GM21723 (cell line): ENCODE data around the gene HIC1.
A peak's percentile ranks its signal among the peaks of the same experiment; 100 is the strongest.

Source experiments
- ATAC-seq: cut with Tn5 transposase; IDR thresholded peaks from one replicate; pipeline ENCODE4 v1.9.1; 2021; ENCODE audit warnings: mild to moderate bottlenecking, moderate library complexity; ENCODE audit not compliant: unreplicated experiment

The HIC1 gene

DNA sequence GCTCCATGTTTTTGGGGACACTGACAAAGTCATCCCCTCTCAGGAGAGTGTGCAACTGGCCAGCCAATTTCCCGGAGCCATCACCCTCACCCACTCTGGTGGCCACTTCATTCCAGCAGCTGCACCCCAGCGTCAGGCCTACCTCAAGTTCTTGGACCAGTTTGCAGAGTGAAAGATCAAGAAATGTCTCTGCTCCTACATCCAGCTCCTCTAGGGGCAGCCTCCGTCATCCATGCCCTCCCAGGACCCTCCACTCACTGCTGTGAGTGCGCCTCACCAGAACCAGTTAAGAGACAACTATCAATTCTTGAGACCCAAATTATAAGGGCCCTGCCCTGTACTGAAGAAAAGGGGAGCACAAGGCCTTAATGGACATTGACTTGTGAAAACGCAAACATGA lies 12.0 kb upstream of the HIC1 start:
- no peak for ATAC-seq

- no peak for ATAC-seq
Observed at GRCh38 chr17:2043785-2044184, 11.1 kb upstream of the HIC1 start.

DNA sequence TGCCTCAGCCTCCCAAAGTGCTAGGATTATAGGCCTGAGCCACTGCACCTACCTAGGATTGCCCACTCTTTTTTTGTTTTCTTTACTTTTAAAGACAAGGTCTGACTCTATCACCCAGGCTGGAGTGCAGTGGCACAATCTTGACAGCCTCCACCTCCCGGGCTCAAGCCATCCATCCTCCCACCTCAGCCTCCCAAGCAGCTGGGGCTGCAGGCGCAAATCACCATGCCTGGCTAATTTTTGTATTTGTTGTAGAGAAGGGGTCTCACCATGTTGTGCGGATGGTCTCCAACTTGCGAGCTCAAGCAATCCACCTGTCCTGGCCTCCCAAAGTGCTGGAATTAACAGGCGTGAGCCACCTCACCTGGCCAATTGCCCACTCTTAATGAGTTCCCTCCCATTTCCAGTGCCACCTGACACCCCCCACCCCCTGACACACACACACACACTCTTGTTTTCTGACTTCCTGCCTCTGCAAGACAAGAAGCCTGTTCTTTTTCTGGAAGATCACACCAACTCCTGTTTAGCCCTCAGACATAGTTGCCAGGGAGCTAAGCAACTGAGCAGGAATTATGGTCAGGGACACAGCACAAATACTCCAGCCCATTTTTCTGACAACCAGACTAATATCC lies 10.5 kb upstream of the HIC1 start:
- ATAC-seq = no peak

DNA sequence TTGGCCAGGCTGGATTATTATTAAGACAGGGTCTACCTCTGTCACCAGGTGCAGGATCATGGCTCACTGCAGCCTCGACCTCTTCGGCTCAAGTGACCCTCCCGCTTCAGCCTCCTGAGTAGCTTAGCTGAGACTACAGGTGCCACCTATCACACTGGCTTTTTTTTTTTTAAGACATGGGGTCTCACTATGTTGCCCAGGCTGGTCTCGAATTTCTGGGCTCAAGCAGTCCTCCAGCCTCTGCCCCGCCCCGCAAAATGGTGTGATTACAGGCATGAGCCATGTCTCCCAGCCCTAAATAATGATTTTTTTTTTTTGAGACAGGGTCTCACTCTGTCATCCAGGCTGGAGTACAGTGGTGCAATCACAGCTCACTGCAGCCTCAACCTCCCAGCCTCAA lies 7.3 kb upstream of the HIC1 start:
- no peak for ATAC-seq

- no peak for ATAC-seq
Observed at GRCh38 chr17:2048805-2049204, 6.1 kb upstream of the HIC1 start.

GRCh38 chr17:2049333-2050299 lies 5.3 kb upstream of the HIC1 start:
- peak; percentile 43 for ATAC-seq

DNA sequence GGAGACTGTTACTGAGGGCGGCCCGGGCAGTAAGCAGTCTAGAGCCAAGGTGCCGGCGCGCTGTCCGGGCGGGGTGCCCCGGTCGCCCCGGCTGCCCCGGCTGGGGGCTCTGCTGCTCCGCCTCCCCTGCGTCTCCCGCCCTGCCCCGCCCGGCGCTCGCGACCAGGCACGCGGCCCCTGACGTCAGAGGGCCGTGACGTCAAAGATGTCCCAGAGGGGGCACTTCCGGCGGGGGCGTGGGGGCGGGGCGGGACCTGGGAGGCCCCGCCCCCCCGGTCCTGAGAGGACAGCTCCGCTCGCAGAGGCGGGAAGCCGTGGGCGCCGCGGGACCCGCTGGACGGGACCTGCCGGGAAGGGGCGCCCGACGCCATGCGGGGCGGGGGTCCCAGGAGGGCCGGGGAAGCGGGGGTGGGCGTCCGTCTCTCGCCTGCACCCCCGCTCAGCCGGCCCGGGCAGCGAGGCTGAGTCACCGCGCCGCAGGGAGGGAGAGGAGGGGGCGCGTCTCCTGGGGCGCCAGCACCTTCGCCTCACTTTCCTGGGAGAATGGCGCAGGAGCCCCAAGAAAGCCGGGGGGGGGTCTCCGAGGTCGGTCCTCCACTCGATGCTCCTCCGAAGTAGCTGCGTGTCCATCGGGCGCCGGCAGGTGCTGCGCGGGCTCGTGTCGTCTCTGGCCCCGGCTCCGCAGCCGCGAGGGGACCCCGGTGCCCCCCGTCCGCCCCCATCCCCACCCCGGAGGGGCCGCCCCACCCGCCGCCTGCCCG lies 4.4 kb upstream of the HIC1 start:
- ATAC-seq = peak; percentile 6

GRCh38 chr17:2051061-2051932 lies 3.6 kb upstream of the HIC1 start:
- ATAC-seq = no peak

DNA sequence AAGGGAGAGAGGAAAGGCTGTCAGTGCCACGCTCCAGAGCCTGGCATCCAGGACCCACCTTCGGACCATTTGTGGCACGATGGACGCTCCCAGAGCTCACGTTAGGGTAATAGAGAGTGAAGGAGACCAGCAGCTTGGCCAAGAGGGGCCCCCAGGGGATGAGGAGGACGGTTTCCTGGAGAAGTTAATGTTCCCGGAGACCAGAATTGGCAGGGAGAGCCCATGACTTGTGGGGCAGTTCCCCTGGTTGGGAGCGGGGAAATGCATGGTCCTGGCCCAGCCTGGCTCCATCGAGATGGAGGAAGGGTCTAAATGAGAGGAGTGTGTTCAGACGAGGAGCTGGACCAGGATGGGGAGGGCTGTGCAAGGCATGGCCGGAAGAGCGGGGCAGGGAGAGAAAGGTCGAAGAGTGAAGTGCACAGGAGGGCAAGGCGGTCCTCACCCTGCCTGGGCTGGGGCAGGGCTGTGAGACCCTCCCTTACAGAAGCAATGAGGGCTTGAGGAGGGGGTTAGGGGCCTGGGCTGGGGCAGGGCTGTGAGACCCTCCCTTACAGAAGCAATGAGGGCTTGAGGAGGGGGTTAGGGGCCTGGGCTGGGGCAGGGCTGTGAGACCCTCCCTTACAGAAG lies 2.9 kb upstream of the HIC1 start:
- ATAC-seq = no peak

GRCh38 chr17:2053380-2054261 lies 1.3 kb upstream of the HIC1 start:
- ATAC-seq = no peak

DNA sequence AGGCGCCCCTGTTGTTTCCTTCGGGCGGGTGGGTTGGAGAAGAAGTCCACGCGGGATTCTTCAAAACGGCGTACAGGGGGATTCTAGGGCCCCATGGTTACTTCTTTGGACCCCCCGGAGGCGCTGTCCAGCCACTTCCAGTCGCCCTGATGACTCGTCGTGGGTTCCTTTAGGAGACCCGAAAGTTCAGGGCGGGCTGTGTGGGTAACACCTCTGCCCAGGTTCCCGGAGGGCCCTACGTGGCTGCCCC lies 716 bp upstream of the HIC1 start:
- ATAC-seq = no peak

DNA sequence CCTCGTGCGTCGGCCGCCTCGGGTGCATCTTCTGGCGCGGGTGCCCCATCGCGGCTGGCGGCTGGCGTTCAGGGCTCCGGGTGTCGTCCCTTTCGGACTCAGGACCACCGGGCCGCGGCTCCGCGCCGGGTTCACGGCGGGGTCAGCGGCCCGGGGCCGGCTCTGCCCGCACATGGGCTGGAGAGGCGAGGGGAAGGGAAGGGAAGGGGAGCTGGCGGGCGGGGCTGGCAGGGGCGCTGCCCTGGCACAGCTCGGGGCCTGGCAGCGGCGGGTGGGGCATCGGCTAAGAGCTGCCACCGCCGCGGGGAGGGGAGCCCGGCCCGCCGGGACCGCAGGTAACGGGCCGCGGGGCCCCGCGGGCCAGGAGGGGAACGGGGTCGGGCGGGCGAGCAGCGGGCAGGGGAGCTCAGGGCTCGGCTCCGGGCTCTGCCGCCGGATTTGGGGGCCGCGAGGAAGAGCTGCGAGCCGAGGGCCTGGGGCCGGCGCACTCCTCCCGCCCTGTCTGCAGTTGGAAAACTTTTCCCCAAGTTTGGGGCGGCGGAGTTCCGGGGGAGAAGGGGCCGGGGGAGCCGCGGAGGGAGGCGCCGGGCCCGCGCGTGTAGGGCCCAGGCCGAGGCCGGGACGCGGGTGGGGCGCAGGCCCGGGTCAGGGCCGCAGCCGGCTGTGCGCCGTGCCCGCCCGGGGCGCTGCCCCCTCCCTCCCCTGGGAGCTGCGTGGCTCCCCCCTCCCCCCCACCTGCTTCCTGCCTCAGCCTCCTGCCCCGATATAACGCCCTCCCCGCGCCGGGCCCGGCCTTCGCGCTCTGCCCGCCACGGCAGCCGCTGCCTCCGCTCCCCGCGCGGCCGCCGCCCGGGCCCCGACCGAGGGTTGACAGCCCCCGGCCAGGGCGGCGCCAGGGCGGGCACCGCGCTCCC lies 646 bp downstream of the HIC1 start:
- ATAC-seq = no peak

DNA sequence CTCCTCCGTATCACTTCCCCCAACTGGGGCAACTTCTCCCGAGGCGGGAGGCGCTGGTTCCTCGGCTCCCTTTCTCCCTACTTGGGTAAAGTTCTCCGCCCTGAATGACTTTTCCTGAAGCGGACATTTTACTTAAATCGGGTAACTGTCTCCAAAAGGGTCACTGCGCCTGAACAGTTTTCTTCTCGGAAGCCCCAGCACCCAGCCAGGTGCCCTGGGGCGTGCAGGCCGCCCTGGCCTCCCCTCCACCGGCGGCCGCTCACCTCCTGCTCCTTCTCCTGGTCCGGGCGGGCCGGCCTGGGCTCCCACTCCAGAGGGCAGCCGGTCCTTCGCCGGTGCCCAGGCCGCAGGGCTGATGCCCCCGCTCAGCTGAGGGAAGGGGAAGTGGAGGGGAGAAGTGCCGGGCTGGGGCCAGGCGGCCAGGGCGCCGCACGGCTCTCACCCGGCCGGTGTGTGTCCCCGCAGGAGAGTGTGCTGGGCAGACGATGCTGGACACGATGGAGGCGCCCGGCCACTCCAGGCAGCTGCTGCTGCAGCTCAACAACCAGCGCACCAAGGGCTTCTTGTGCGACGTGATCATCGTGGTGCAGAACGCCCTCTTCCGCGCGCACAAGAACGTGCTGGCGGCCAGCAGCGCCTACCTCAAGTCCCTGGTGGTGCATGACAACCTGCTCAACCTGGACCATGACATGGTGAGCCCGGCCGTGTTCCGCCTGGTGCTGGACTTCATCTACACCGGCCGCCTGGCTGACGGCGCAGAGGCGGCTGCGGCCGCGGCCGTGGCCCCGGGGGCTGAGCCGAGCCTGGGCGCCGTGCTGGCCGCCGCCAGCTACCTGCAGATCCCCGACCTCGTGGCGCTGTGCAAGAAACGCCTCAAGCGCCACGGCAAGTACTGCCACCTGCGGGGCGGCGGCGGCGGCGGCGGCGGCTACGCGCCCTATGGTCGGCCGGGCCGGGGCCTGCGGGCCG lies 1.6 kb downstream of the HIC1 start:
- ATAC-seq = no peak

DNA sequence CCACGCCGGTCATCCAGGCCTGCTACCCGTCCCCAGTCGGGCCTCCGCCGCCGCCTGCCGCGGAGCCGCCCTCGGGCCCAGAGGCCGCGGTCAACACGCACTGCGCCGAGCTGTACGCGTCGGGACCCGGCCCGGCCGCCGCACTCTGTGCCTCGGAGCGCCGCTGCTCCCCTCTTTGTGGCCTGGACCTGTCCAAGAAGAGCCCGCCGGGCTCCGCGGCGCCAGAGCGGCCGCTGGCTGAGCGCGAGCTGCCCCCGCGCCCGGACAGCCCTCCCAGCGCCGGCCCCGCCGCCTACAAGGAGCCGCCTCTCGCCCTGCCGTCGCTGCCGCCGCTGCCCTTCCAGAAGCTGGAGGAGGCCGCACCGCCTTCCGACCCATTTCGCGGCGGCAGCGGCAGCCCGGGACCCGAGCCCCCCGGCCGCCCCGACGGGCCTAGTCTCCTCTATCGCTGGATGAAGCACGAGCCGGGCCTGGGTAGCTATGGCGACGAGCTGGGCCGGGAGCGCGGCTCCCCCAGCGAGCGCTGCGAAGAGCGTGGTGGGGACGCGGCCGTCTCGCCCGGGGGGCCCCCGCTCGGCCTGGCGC lies 2.4 kb downstream of the HIC1 start:
- no peak for ATAC-seq

DNA sequence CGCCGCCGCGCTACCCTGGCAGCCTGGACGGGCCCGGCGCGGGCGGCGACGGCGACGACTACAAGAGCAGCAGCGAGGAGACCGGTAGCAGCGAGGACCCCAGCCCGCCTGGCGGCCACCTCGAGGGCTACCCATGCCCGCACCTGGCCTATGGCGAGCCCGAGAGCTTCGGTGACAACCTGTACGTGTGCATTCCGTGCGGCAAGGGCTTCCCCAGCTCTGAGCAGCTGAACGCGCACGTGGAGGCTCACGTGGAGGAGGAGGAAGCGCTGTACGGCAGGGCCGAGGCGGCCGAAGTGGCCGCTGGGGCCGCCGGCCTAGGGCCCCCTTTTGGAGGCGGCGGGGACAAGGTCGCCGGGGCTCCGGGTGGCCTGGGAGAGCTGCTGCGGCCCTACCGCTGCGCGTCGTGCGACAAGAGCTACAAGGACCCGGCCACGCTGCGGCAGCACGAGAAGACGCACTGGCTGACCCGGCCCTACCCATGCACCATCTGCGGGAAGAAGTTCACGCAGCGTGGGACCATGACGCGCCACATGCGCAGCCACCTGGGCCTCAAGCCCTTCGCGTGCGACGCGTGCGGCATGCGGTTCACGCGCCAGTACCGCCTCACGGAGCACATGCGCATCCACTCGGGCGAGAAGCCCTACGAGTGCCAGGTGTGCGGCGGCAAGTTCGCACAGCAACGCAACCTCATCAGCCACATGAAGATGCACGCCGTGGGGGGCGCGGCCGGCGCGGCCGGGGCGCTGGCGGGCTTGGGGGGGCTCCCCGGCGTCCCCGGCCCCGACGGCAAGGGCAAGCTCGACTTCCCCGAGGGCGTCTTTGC lies 3.1 kb downstream of the HIC1 start:
- ATAC-seq = no peak
